GM13977 (cell line): ENCODE results near the gene SLC34A2.

Source experiments
- DNase-seq: peaks from one replicate; pipeline ENCODE4 v3.0.0; 2012; ENCODE audit warnings: low spot score
- in situ Hi-C: fragments of 300-500 bp; cut with MboI; formaldehyde crosslinking; loops from one replicate; pipeline ENCODE4 v1.12.0; 2022; ENCODE audit warnings: low sequenced_read_pairs, low pct_unique_long_range_greater_than_20kb, mixed read lengths, inconsistent platforms; ENCODE audit not compliant: unreplicated experiment
- TF ChIP-seq, protein P1 (sequence below): IDR thresholded peaks from 2 replicates; pipeline ENCODE4 v1.5.1; 2012; ENCODE audit warnings: mild to moderate bottlenecking, control low read depth; ENCODE audit not compliant: insufficient read depth; ENCODE audit errors: extremely low read depth, missing control alignments

Gene SLC34A2

DNA sequence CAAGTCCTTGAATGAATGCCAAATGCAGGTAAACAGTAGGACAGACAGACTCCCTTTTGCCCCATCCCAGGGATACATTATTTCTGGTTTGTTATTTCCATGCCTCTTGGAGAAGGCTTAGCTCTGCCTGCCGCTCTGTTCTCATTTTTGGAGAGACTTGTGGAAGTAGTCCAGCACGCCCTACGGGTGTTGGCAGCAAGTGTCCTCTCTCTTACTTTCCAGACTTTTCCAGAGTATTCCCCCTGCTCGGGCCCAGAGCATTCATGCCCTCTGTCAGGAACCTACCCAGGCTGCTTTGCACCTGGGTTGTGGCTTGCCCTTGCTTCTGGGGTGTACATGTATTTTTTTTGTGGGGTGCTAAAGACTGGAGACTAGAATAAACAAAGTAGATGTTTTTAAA is 15.3 kb downstream of the SLC34A2 start:
- in situ Hi-C loops: no loop called here
- TF ChIP-seq, protein P1, sequence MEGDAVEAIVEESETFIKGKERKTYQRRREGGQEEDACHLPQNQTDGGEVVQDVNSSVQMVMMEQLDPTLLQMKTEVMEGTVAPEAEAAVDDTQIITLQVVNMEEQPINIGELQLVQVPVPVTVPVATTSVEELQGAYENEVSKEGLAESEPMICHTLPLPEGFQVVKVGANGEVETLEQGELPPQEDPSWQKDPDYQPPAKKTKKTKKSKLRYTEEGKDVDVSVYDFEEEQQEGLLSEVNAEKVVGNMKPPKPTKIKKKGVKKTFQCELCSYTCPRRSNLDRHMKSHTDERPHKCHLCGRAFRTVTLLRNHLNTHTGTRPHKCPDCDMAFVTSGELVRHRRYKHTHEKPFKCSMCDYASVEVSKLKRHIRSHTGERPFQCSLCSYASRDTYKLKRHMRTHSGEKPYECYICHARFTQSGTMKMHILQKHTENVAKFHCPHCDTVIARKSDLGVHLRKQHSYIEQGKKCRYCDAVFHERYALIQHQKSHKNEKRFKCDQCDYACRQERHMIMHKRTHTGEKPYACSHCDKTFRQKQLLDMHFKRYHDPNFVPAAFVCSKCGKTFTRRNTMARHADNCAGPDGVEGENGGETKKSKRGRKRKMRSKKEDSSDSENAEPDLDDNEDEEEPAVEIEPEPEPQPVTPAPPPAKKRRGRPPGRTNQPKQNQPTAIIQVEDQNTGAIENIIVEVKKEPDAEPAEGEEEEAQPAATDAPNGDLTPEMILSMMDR: no peak
- no peak for DNase-seq

- TF ChIP-seq, protein P1: no peak
- no peak for DNase-seq
- in situ Hi-C loops: no loop called here
These were observed 17.1 kb downstream of the SLC34A2 start for GRCh38 chr4:25672756-25673155.

DNA sequence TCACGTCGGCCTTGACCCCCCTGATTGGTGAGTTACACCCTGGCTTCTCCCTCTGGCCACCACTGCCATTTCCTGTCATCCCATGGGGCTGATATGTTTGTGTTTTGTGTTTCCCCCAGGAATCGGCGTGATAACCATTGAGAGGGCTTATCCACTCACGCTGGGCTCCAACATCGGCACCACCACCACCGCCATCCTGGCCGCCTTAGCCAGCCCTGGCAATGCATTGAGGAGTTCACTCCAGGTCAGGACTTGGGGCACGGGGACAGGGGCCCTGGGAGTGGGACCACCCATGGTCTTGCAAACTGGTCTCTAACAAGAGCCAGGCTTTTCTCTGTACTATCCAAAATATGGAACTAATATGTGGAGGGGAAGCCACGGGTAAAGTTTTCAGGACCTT is 18.7 kb downstream of the SLC34A2 start:
- in situ Hi-C loops: no loop called here
- no peak for DNase-seq
- TF ChIP-seq, protein P1: no peak

DNA sequence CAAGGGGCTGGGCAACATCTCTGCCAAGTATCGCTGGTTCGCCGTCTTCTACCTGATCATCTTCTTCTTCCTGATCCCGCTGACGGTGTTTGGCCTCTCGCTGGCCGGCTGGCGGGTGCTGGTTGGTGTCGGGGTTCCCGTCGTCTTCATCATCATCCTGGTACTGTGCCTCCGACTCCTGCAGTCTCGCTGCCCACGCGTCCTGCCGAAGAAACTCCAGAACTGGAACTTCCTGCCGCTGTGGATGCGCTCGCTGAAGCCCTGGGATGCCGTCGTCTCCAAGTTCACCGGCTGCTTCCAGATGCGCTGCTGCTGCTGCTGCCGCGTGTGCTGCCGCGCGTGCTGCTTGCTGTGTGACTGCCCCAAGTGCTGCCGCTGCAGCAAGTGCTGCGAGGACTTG is 20.6 kb downstream of the SLC34A2 start:
- TF ChIP-seq, protein P1: no peak
- in situ Hi-C loops: no loop called here

GRCh38 chr4:25677157-25677556 is 21.5 kb downstream of the SLC34A2 start:
- in situ Hi-C loops: no loop called here
- TF ChIP-seq, protein P1: no peak
- DNase-seq: no peak

More for the DNA sequence above, 20.6 kb downstream of the SLC34A2 start:
- no peak for DNase-seq

- in situ Hi-C loops: no loop called here
- DNase-seq: no peak
- TF ChIP-seq, protein P1: no peak
These were observed 22.3 kb downstream of the SLC34A2 start for GRCh38 chr4:25677943-25678342.

GRCh38 chr4:25687773-25688172 is 32.1 kb downstream of the SLC34A2 start:
- DNase-seq: no peak
- TF ChIP-seq, protein P1: no peak
- in situ Hi-C loops: no loop called here
